Transverse colon (tissue), 3 donors: ENCODE results near the gene PCNP.

Experiments used
- POLR2A ChIP-seq: fragments of 450-650 bp; IDR thresholded peaks from one replicate; pipeline ENCODE4 v1.6.1; 2016; ENCODE audit warnings: antibody characterized with exemption, mild to moderate bottlenecking, moderate library complexity
- TF ChIP-seq, protein P1 (sequence below), 5 experiments: fragments of 200-600 bp in 3 of 5; fragments of 450-650 bp in 2 of 5; sonication (generic) in 3 of 5; IDR thresholded peaks; 1 replicate in 2 of 5; 2 replicates in 3 of 5; pipeline ENCODE4 v1.5.1; 2016 to 2017; ENCODE audit warnings: antibody characterized with exemption in 5 of 5, inconsistent platforms in 3 of 5, mild to moderate bottlenecking in 2 of 5, moderate library complexity in 1 of 5

DNA sequence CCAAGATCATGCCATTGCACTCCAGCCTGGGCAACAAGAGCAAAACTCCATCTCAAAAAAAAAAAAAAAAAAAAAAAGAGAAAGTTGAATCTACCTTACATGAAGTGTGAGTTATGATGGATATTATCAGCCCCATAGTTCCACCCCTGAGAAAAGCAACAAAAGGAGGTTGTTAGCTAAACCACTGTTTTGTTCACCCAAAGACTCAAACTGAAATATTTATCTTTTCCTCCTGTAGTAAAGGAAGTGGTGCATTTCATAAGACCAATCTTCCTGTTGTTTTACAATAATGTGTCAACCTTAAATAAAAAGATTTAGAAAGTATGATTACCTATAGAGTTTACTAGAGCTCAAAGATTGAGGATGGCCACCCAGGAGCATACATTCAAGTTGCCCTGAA, 31.0 kb upstream of the PCNP start:
- TF ChIP-seq, protein P1, sequence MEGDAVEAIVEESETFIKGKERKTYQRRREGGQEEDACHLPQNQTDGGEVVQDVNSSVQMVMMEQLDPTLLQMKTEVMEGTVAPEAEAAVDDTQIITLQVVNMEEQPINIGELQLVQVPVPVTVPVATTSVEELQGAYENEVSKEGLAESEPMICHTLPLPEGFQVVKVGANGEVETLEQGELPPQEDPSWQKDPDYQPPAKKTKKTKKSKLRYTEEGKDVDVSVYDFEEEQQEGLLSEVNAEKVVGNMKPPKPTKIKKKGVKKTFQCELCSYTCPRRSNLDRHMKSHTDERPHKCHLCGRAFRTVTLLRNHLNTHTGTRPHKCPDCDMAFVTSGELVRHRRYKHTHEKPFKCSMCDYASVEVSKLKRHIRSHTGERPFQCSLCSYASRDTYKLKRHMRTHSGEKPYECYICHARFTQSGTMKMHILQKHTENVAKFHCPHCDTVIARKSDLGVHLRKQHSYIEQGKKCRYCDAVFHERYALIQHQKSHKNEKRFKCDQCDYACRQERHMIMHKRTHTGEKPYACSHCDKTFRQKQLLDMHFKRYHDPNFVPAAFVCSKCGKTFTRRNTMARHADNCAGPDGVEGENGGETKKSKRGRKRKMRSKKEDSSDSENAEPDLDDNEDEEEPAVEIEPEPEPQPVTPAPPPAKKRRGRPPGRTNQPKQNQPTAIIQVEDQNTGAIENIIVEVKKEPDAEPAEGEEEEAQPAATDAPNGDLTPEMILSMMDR (IDR thresholded peaks at IDR 0.05) = no peak
- TF ChIP-seq POLR2A = no peak
